SK-N-MC (cell line): ENCODE data around the gene BTBD6.

Experiments
- EZH2 ChIP-seq: fragments of 200-600 bp; sonication (generic); IDR thresholded peaks from one replicate; pipeline ENCODE4 v1.6.1; 2017; ENCODE audit warnings: antibody characterized with exemption
- POLR2AphosphoS5 ChIP-seq: IDR thresholded peaks from 2 replicates; pipeline ENCODE4 v1.6.1; 2012; ENCODE audit warnings: mild to moderate bottlenecking, low read depth, low read length, borderline replicate concordance

GRCh38 chr14:105208738-105209075 lies 39.6 kb upstream of the BTBD6 start:
- TF ChIP-seq EZH2 (no peak), POLR2AphosphoS5 (no peak)
